ENCODE data around the gene LTN1. TPM values are rescaled to one million over a fixed set of nuclear protein-coding genes. Genes with fewer than 3 reads are reported as not detected.

LTN1 gene
- total RNA-seq, 2 donors from 2014 or later: 12.3 to 18.2 TPM

DNA sequence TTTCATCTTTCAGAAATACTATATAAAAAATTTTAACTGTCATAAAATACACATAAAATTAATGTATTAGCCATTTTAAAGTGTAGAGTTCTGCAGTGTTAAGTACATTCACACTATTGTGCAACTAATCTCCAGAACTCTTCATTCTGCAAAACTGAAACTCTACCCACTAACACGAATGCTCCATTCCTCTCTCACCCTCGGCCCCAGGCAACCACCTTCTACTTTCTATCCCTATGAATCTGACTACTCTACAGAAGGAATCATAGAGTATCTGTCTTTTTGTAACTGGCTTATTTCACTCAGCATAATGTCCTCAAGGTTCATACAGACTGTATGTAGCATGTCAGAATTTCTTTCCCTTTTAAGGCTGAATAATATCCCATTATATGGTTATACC lies 43.4 kb downstream of the LTN1 start:
- TF ChIP-seq, protein P1, sequence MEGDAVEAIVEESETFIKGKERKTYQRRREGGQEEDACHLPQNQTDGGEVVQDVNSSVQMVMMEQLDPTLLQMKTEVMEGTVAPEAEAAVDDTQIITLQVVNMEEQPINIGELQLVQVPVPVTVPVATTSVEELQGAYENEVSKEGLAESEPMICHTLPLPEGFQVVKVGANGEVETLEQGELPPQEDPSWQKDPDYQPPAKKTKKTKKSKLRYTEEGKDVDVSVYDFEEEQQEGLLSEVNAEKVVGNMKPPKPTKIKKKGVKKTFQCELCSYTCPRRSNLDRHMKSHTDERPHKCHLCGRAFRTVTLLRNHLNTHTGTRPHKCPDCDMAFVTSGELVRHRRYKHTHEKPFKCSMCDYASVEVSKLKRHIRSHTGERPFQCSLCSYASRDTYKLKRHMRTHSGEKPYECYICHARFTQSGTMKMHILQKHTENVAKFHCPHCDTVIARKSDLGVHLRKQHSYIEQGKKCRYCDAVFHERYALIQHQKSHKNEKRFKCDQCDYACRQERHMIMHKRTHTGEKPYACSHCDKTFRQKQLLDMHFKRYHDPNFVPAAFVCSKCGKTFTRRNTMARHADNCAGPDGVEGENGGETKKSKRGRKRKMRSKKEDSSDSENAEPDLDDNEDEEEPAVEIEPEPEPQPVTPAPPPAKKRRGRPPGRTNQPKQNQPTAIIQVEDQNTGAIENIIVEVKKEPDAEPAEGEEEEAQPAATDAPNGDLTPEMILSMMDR (IDR thresholded peaks at IDR 0.05): no peak
- no peaks in the 10 kb centered on the region for H3K27me3 ChIP-seq
- no peaks in the 10 kb centered on the region for H3K9me3 ChIP-seq
- no peak for DNase-seq (ENCODE audit: low spot score)
- H3K4me1 ChIP-seq: no peaks in the 10 kb centered on the region
- H3K36me3 ChIP-seq: peaks cover 62% of the 10 kb centered on the region
- H3K27ac ChIP-seq: no peak overlapping the region
- no peak overlapping the region for H3K4me3 ChIP-seq

DNA sequence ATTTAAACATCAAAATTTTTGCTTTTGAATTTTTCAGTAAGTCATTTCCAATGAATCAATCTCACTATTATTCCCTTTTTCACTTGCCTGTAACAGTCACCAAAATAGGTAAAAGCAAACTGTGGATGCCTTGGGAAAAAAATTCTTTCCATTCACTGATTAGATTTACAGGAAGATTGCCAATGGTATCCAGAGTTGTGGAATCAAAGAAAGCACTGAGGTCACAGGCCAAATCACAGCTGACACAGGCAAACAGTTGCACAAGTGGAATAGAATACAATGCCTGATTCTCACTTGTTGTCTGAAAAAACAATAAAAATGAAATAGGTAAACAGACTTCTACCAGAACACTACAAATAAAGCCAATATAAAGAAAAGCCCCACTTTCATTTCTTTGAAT lies 48.4 kb downstream of the LTN1 start:
- H3K4me3 ChIP-seq: no peak overlapping the region
- no peak overlapping the region for H3K27ac ChIP-seq
- no peaks in the 10 kb centered on the region for H3K27me3 ChIP-seq
- H3K36me3 ChIP-seq: peaks cover 49% of the 10 kb centered on the region
- H3K4me1 ChIP-seq: no peaks in the 10 kb centered on the region
- no peaks in the 10 kb centered on the region for H3K9me3 ChIP-seq
- TF ChIP-seq, protein P1 (IDR thresholded peaks at IDR 0.05): no peak
- DNase-seq (ENCODE audit: low spot score): no peak

- Histone ChIP-seq H3K27me3 (no peaks in the 10 kb centered on the region), H3K27ac (no peak overlapping the region), H3K9me3 (no peaks in the 10 kb centered on the region), H3K4me3 (no peak overlapping the region), H3K4me1 (no peaks in the 10 kb centered on the region), H3K36me3 (peaks cover 53% of the 10 kb centered on the region)
- TF ChIP-seq, protein P1 (IDR thresholded peaks at IDR 0.05): no peak
- DNase-seq (ENCODE audit: low spot score): no peak
These were observed 49.0 kb downstream of the LTN1 start for GRCh38 chr21:28943631-28944030.

DNA sequence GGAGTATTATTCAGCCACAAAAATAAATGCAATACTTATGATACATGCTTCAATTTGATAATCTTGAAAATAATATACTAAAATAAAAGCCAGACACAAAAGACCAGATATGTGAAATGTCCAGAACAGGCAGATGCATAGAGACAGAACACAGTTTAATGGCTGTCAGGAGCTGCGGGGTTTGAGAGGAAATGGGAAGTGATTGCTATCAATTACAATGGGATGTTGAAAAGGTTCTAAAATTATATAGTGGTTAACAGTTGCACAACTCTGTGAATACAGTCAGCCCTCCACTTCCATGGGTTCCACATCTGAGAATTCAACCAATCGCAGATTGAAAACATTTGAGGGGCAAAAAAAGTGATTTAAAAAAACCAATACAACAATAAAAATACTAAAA lies 54.0 kb downstream of the LTN1 start:
- H3K27ac ChIP-seq: no peak overlapping the region
- H3K4me3 ChIP-seq: no peak overlapping the region
- no peak for DNase-seq (ENCODE audit: low spot score)
- peaks cover 39% of the 10 kb centered on the region for H3K36me3 ChIP-seq
- H3K9me3 ChIP-seq: no peaks in the 10 kb centered on the region
- H3K27me3 ChIP-seq: no peaks in the 10 kb centered on the region
- H3K4me1 ChIP-seq: no peaks in the 10 kb centered on the region
- TF ChIP-seq, protein P1 (IDR thresholded peaks at IDR 0.05): no peak

- H3K36me3 ChIP-seq: peaks cover 35% of the 10 kb centered on the region
- no peaks in the 10 kb centered on the region for H3K4me1 ChIP-seq
- H3K27me3 ChIP-seq: no peaks in the 10 kb centered on the region
- no peak overlapping the region for H3K4me3 ChIP-seq
- no peaks in the 10 kb centered on the region for H3K9me3 ChIP-seq
- no peak overlapping the region for H3K27ac ChIP-seq
- TF ChIP-seq, protein P1 (IDR thresholded peaks at IDR 0.05): no peak
- no peak for DNase-seq (ENCODE audit: low spot score)
These were observed 54.9 kb downstream of the LTN1 start for GRCh38 chr21:28937737-28938136.

- H3K4me1 ChIP-seq: no peaks in the 10 kb centered on the region
- no peak overlapping the region for H3K27ac ChIP-seq
- H3K27me3 ChIP-seq: no peaks in the 10 kb centered on the region
- H3K36me3 ChIP-seq: peaks cover 35% of the 10 kb centered on the region
- TF ChIP-seq, protein P1 (IDR thresholded peaks at IDR 0.05): no peak
- H3K9me3 ChIP-seq: no peaks in the 10 kb centered on the region
- DNase-seq (ENCODE audit: low spot score): no peak
- no peak overlapping the region for H3K4me3 ChIP-seq
These were observed 56.0 kb downstream of the LTN1 start for GRCh38 chr21:28936721-28937120.

All from right atrium auricular region (tissue), 2 donors.